SK-N-SH treated with all-trans-retinoic acid at 6 μM for 48 hours (cell line): ENCODE results near the gene SLU7.

Experiments
- ATAC-seq: fragments of 200-7000 bp; cut with Tn5 transposase; 3 replicates; pipeline ENCODE4 v1.9.1; 2020; ENCODE audit warnings: mild to moderate bottlenecking, moderate library complexity
- ARNTL ChIP-seq: fragments of 450-650 bp; formaldehyde crosslinking; IDR thresholded peaks from 2 replicates; pipeline ENCODE4 v1.5.0; 2020; ENCODE audit warnings: low read depth, mild to moderate bottlenecking, moderate library complexity, borderline replicate concordance
- BACH2 ChIP-seq: fragments of 250-450 bp; sonication (Bioruptor Pico); IDR thresholded peaks from 2 replicates; pipeline ENCODE4 v1.9.0; 2021; ENCODE audit warnings: mild to moderate bottlenecking, borderline replicate concordance
- CSDC2 ChIP-seq: fragments of 250-450 bp; sonication (Bioruptor Pico); IDR thresholded peaks from 2 replicates; pipeline ENCODE4 v1.5.0; 2020; ENCODE audit warnings: mild to moderate bottlenecking, moderate library complexity
- ESRRG ChIP-seq: fragments of 250-450 bp; sonication (Bioruptor Pico); IDR thresholded peaks from 2 replicates; pipeline ENCODE4 v1.6.1; 2021; ENCODE audit warnings: mild to moderate bottlenecking
- GLIS3 ChIP-seq: fragments of 250-450 bp; sonication (Bioruptor Pico); IDR thresholded peaks from 2 replicates; pipeline ENCODE4 v1.5.0; 2020; ENCODE audit warnings: mild to moderate bottlenecking, moderate library complexity
- ISL1 ChIP-seq: fragments of 250-450 bp; sonication (Bioruptor Pico); IDR thresholded peaks from 2 replicates; pipeline ENCODE4 v2.1.2; 2022; ENCODE audit warnings: mild to moderate bottlenecking, moderate library complexity
- OSR1 ChIP-seq: fragments of 250-450 bp; sonication (Bioruptor Pico); IDR thresholded peaks from 2 replicates; pipeline ENCODE4 v1.8.0; 2022; ENCODE audit warnings: moderate library complexity, mild to moderate bottlenecking, inconsistent platforms
- SNAI2 ChIP-seq: fragments of 250-450 bp; sonication (Bioruptor Pico); IDR thresholded peaks from 2 replicates; pipeline ENCODE4 v1.5.0; 2020; ENCODE audit warnings: mild to moderate bottlenecking, moderate library complexity
- TOX ChIP-seq: fragments of 250-450 bp; sonication (Bioruptor Pico); IDR thresholded peaks from 2 replicates; pipeline ENCODE4 v1.8.0; 2021; ENCODE audit warnings: mild to moderate bottlenecking, moderate library complexity, borderline replicate concordance
- ZFP3 ChIP-seq: fragments of 250-450 bp; sonication (Bioruptor Pico); IDR thresholded peaks from 2 replicates; pipeline ENCODE4 v1.5.0; 2020; ENCODE audit warnings: mild to moderate bottlenecking, moderate library complexity
- ZFP30 ChIP-seq: fragments of 450-650 bp; formaldehyde crosslinking; IDR thresholded peaks from 2 replicates; pipeline ENCODE4 v1.5.0; 2022; ENCODE audit warnings: mild to moderate bottlenecking, moderate library complexity
- ZNF565 ChIP-seq: fragments of 450-650 bp; formaldehyde crosslinking; conservative IDR thresholded peaks from 2 replicates; pipeline ENCODE4 v1.5.0; 2020; ENCODE audit warnings: low read depth, mild to moderate bottlenecking, moderate library complexity
- ZNF70 ChIP-seq: fragments of 450-650 bp; formaldehyde crosslinking; IDR thresholded peaks from 2 replicates; pipeline ENCODE4 v1.5.0; 2020; ENCODE audit warnings: mild to moderate bottlenecking, moderate library complexity
- TF ChIP-seq, protein P1 (sequence below): fragments of 250-450 bp; sonication (Bioruptor Pico); IDR thresholded peaks from 2 replicates; pipeline ENCODE4 v1.5.1; 2020; ENCODE audit warnings: low read depth, mild to moderate bottlenecking, moderate library complexity
- TF ChIP-seq, protein P2 (sequence below): fragments of 250-450 bp; sonication (Bioruptor Pico); IDR thresholded peaks from 2 replicates; pipeline ENCODE4 v1.8.0; 2020; ENCODE audit warnings: mild to moderate bottlenecking, moderate library complexity, borderline replicate concordance
- TF ChIP-seq, protein P3 (sequence below): fragments of 250-450 bp; sonication (Bioruptor Pico); IDR thresholded peaks from 2 replicates; pipeline ENCODE4 v1.8.0; 2021; ENCODE audit warnings: low read depth, mild to moderate bottlenecking, moderate library complexity, borderline replicate concordance
- TF ChIP-seq, protein P4 (sequence below): fragments of 250-450 bp; sonication (Bioruptor Pico); IDR thresholded peaks from 2 replicates; pipeline ENCODE4 v1.5.0; 2020; ENCODE audit warnings: mild to moderate bottlenecking, moderate library complexity

SLU7 gene

DNA sequence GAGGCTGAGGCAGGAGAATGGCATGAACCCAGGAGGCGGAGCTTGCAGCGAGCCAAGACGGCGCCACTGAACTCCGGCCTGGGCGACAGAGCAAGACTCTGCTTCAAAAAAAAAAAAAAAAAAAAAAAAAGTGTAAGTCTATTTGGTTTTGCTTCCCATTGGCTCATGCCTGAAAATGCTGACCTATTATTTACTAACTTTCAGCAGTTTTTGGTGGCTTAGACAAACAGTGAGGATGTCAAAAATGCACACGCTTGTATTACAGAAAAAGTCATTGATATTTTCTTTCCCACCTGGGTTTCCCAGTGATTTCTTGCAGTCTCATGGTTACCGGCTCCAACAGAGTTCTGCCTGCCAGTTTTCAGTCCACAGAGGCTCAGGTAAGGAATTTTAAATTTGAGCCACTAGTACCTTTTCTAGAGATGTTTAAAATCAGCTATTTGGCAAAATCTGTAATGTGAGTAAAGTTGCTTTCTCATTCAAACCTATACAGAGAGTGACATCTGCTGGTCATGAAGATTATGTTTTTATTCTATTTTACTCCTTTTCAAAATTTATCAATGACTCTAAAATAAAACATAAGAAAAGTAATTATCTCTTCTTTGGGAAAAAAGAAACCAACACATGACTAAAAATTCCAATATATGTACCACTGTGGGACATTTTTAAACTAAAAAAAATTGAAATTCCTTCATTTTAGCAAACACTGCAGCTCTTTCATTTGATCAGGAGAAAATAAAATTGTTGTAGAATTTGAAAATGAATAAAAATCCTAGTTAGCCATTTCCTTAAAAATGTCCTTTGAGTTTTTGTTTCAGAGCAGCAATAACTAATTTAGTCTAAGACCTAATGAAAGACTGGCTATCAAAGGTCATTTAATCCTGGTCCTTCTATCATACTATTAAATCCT lies 27.8 kb downstream of the SLU7 start:
- peak; percentile 68 for ATAC-seq
- TF ChIP-seq ESRRG (CRISPR knock-in tag) (no peak), CSDC2 (no peak), ARNTL (no peak), ZNF70 (CRISPR knock-in tag) (no peak), ZFP3 (CRISPR knock-in tag) (no peak), ISL1 (CRISPR knock-in tag) (no peak), BACH2 (no peak), ZNF565 (CRISPR knock-in tag) (no peak), OSR1 (CRISPR knock-in tag) (no peak), TOX (CRISPR knock-in tag) (no peak)
- TF ChIP-seq, protein P1, sequence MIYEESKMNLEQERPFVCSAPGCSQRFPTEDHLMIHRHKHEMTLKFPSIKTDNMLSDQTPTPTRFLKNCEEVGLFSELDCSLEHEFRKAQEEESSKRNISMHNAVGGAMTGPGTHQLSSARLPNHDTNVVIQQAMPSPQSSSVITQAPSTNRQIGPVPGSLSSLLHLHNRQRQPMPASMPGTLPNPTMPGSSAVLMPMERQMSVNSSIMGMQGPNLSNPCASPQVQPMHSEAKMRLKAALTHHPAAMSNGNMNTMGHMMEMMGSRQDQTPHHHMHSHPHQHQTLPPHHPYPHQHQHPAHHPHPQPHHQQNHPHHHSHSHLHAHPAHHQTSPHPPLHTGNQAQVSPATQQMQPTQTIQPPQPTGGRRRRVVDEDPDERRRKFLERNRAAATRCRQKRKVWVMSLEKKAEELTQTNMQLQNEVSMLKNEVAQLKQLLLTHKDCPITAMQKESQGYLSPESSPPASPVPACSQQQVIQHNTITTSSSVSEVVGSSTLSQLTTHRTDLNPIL (CRISPR knock-in tag), result no peak
- TF ChIP-seq, protein P2, sequence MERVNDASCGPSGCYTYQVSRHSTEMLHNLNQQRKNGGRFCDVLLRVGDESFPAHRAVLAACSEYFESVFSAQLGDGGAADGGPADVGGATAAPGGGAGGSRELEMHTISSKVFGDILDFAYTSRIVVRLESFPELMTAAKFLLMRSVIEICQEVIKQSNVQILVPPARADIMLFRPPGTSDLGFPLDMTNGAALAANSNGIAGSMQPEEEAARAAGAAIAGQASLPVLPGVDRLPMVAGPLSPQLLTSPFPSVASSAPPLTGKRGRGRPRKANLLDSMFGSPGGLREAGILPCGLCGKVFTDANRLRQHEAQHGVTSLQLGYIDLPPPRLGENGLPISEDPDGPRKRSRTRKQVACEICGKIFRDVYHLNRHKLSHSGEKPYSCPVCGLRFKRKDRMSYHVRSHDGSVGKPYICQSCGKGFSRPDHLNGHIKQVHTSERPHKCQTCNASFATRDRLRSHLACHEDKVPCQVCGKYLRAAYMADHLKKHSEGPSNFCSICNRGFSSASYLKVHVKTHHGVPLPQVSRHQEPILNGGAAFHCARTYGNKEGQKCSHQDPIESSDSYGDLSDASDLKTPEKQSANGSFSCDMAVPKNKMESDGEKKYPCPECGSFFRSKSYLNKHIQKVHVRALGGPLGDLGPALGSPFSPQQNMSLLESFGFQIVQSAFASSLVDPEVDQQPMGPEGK (CRISPR knock-in tag), result no peak

DNA sequence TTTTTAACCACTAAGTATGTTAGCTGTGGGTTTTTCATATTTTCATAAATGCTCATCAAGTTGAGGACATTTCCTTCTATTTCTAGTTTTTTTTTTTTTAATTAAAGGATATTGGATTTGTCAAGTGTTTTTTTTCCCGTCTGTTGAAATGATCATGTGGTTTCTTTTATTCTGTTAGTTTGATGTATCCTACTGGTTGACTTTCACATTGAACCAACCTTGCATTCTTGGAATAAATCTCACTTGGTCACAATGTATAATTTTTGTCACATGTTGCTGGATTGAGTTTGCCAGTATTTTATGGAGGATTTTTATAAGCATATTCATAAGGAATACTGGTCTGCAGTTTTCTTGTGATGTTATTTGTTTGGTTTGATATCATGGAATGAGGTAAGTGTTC lies 31.4 kb downstream of the SLU7 start:
- no peak for ATAC-seq
- TF ChIP-seq ZNF565 (CRISPR knock-in tag), result no peak
- TF ChIP-seq BACH2, result no peak

DNA sequence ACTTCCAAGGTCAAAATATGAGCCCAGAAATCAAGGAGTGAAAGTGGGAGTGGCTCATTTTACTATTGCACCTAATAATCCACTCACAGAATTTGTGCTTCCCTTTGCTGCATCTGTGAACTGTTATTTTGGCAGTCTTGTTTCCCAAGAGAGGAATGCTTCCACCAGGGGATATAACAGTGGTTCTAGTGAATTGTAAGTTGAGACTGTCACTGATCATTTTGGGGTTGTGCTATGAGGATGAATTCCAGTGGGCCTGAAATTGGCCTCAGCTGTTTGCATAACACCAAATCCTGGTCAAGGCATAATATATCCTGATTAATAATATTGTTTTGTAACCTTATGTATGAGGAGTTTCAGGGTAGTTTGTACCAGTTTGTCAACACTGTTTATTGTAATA lies 33.4 kb downstream of the SLU7 start:
- no peak for ATAC-seq
- no peak for TF ChIP-seq ZNF565 (CRISPR knock-in tag)
- TF ChIP-seq SNAI2 (CRISPR knock-in tag), result no peak
- no peak for TF ChIP-seq CSDC2
- TF ChIP-seq OSR1 (CRISPR knock-in tag), result no peak
- TF ChIP-seq TOX (CRISPR knock-in tag), result no peak
- TF ChIP-seq, protein P3, sequence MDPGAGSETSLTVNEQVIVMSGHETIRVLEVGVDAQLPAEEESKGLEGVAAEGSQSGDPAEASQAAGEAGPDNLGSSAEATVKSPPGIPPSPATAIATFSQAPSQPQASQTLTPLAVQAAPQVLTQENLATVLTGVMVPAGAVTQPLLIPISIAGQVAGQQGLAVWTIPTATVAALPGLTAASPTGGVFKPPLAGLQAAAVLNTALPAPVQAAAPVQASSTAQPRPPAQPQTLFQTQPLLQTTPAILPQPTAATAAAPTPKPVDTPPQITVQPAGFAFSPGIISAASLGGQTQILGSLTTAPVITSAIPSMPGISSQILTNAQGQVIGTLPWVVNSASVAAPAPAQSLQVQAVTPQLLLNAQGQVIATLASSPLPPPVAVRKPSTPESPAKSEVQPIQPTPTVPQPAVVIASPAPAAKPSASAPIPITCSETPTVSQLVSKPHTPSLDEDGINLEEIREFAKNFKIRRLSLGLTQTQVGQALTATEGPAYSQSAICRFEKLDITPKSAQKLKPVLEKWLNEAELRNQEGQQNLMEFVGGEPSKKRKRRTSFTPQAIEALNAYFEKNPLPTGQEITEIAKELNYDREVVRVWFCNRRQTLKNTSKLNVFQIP (CRISPR knock-in tag), result no peak
- TF ChIP-seq, protein P4, sequence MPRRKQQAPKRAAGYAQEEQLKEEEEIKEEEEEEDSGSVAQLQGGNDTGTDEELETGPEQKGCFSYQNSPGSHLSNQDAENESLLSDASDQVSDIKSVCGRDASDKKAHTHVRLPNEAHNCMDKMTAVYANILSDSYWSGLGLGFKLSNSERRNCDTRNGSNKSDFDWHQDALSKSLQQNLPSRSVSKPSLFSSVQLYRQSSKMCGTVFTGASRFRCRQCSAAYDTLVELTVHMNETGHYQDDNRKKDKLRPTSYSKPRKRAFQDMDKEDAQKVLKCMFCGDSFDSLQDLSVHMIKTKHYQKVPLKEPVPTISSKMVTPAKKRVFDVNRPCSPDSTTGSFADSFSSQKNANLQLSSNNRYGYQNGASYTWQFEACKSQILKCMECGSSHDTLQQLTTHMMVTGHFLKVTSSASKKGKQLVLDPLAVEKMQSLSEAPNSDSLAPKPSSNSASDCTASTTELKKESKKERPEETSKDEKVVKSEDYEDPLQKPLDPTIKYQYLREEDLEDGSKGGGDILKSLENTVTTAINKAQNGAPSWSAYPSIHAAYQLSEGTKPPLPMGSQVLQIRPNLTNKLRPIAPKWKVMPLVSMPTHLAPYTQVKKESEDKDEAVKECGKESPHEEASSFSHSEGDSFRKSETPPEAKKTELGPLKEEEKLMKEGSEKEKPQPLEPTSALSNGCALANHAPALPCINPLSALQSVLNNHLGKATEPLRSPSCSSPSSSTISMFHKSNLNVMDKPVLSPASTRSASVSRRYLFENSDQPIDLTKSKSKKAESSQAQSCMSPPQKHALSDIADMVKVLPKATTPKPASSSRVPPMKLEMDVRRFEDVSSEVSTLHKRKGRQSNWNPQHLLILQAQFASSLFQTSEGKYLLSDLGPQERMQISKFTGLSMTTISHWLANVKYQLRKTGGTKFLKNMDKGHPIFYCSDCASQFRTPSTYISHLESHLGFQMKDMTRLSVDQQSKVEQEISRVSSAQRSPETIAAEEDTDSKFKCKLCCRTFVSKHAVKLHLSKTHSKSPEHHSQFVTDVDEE (CRISPR knock-in tag), result no peak
- TF ChIP-seq, protein P1 (CRISPR knock-in tag), result no peak
- no peak for TF ChIP-seq ZFP3 (CRISPR knock-in tag)
- TF ChIP-seq, all 23 proteins: peak for 0

DNA sequence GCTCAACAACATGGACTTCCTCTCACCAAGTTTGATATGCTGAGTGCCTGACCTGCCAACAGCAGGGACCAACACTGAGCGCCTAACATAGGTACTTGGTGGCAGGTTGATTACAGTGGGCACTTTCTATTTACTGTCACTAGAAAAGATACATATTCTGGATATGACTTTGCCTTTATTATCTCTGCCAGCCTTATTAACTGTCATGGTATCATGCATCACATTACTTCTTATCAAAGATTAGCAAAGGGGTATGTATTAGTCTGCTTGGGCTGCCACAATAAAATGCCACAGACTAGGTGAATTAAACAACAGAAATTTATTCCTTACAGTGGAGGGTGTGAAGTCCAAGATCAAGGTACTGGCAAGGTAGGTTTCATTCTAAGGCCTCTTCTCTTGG lies 34.2 kb downstream of the SLU7 start:
- no peak for TF ChIP-seq ZFP3 (CRISPR knock-in tag)
- TF ChIP-seq, protein P3 (CRISPR knock-in tag), result no peak
- TF ChIP-seq GLIS3, result no peak
- no peak for TF ChIP-seq SNAI2 (CRISPR knock-in tag)
- TF ChIP-seq TOX (CRISPR knock-in tag), result no peak
- no peak for TF ChIP-seq ARNTL
- TF ChIP-seq ZFP30 (CRISPR knock-in tag), result no peak
- no peak for TF ChIP-seq ESRRG (CRISPR knock-in tag)
- TF ChIP-seq, protein P1 (CRISPR knock-in tag), result no peak
- ATAC-seq, result no peak
